ENCODE data around the gene NOC2L. TPM values are rescaled to one million over a fixed set of nuclear protein-coding genes. Genes with fewer than 3 reads are reported as not detected.

Gene NOC2L
- total and polyA plus RNA-seq, 9 of the 15 experiments (the other 6 are each of a cell fraction or from before 2014, with no cell fraction given): 4.0 to 410 (median 200) TPM

- no peak for TF ChIP-seq MITF (IDR thresholded peaks at IDR 0.05)
- no peak for TF ChIP-seq KAT7 (CRISPR knock-in tag; IDR thresholded peaks at IDR 0.05; ENCODE audit: borderline replicate concordance)
- TF ChIP-seq SMAD3 (CRISPR knock-in tag; conservative IDR thresholded peaks at IDR 0.05): no peak
- no peak for TF ChIP-seq TFAM (CRISPR knock-in tag; conservative IDR thresholded peaks at IDR 0.05)
- no peak for TF ChIP-seq ZNF224 (CRISPR knock-in tag; IDR thresholded peaks at IDR 0.05)
- TF ChIP-seq MEIS2 (IDR thresholded peaks at IDR 0.05; ENCODE audit: partially characterized antibody): no peak
- TF ChIP-seq PCBP1 (IDR thresholded peaks at IDR 0.05; ENCODE audit: low read depth, low read length, poor library complexity, severe bottlenecking): peak; percentile 50
- TF ChIP-seq, protein P1, sequence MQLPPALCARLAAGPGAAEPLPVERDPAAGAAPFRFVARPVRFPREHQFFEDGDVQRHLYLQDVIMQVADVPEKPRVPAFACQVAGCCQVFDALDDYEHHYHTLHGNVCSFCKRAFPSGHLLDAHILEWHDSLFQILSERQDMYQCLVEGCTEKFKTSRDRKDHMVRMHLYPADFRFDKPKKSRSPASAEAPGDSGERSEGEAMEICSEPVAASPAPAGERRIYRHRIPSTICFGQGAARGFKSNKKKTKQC (CRISPR knock-in tag; IDR thresholded peaks at IDR 0.05): 0 out of 2 replicates have a peak, but pooled peaks have one; percentile 39
- TF ChIP-seq PREB (CRISPR knock-in tag; IDR thresholded peaks at IDR 0.05): no peak
- TF ChIP-seq FOXM1 (IDR thresholded peaks at IDR 0.05; ENCODE audit: low read depth): no peak
- 0 out of 2 replicates have a peak, but pooled peaks have one; percentile 41 for TF ChIP-seq FOXM1 (CRISPR knock-in tag; IDR thresholded peaks at IDR 0.05; ENCODE audit: low read depth)
- no peak for TF ChIP-seq POLR2AphosphoS2 (IDR thresholded peaks at IDR 0.05; ENCODE audit: low read length)
- no peak for TF ChIP-seq DDX20 (tag; IDR thresholded peaks at IDR 0.05; ENCODE audit: low read depth)
- TF ChIP-seq MTA3 (IDR thresholded peaks at IDR 0.05; ENCODE audit: borderline replicate concordance): peak; percentile 59; the same call in 1 of the 2 replicates
- no peak for TF ChIP-seq HDAC2 (IDR thresholded peaks at IDR 0.05)
- no peak for TF ChIP-seq SMARCE1 (IDR thresholded peaks at IDR 0.05)
- TF ChIP-seq POLR2A (conservative IDR thresholded peaks at IDR 0.05): peak; percentile 73
- no peak for TF ChIP-seq DACH1 (IDR thresholded peaks at IDR 0.05; ENCODE audit: partially characterized antibody)
- TF ChIP-seq FOXA1 (IDR thresholded peaks at IDR 0.05; ENCODE audit: borderline replicate concordance): no peak
- no peak for TF ChIP-seq ZNF57 (CRISPR knock-in tag; IDR thresholded peaks at IDR 0.05)
These were observed 7.7 kb upstream of the NOC2L start (continued) for GRCh38 chr1:966704-967300.
